GF-D8 (cell line): Measurements from ENCODE around the gene ABHD10.

Experiments used
- DNase-seq: peaks from one replicate; lab custom pipeline; 2025; lab: John Stamatoyannopoulos, UW

The ABHD10 gene

GRCh38 chr3:112000966-112001365 lies 22.1 kb downstream of the ABHD10 start:
- no peak for DNase-seq

GRCh38 chr3:112001526-112001925 lies 22.7 kb downstream of the ABHD10 start:
- DNase-seq: no peak

GRCh38 chr3:112002096-112002971 lies 23.5 kb downstream of the ABHD10 start:
- no peak for DNase-seq

- no peak for DNase-seq
These were observed 24.7 kb downstream of the ABHD10 start for GRCh38 chr3:112003321-112004080.

DNA sequence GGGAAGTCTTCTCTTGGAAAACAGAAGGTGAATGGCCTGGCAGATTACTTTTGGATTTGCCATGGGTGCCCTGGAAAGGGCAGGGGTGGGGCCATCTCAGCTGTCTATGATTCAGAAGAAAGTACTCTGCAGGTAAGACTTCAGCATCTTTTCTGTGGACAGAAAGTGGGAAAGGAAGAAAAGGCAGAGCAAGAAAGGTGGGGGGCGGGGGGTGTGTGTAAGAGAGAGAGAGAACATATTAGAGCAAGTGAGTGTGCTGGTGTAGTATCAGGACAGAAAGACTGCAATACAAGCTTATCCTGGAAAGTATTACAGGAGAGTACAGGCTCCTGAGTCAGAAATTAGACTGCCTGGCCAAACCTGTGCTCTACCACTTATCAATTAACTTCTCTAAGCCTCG lies 25.4 kb downstream of the ABHD10 start:
- DNase-seq: no peak

- DNase-seq: no peak
These were observed 25.8 kb downstream of the ABHD10 start for GRCh38 chr3:112004669-112005068.

- DNase-seq: no peak
These were observed 26.4 kb downstream of the ABHD10 start for GRCh38 chr3:112005091-112005672.

- DNase-seq: no peak
These were observed 28.8 kb downstream of the ABHD10 start for GRCh38 chr3:112007633-112008032.

GRCh38 chr3:112009670-112010069 lies 30.8 kb downstream of the ABHD10 start:
- DNase-seq: no peak

GRCh38 chr3:112010636-112011035 lies 31.8 kb downstream of the ABHD10 start:
- no peak for DNase-seq

- no peak for DNase-seq
These were observed 32.6 kb downstream of the ABHD10 start for GRCh38 chr3:112011376-112011940.

- DNase-seq: no peak
These were observed 33.6 kb downstream of the ABHD10 start for GRCh38 chr3:112012205-112012992.

DNA sequence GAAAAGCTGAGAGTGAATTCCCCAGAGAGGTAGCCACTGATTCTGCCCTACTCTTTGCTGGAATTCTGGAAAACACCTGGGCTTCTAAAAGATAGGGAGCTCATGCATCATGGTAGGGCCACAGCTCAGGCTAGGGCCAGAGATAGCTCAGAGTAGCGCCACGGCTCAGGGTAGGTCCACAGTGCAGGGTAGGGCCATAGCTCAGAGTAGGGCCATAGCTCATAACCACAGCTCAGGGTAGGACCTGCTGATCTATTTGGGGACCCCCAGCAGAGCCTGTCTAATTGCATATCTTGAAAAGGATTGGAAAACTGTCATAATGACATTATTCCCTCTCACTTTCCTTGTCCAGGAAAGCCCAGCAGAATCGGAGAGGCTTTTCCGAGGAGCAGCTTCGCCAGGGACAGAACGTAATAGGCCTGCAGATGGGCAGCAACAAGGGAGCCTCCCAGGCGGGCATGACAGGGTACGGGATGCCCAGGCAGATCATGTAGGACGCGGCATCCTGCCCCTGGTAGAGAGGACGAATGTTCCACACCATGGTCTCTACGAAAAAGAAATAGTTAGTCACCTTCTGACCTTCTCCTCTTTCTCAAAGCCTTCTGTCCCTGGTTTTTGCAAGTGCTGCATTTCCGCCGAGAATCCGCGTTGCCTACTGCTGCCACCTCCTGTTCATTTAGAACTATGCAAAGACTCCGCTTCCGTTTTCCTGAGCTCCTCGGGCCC lies 34.4 kb downstream of the ABHD10 start:
- DNase-seq: no peak

- DNase-seq: no peak
These were observed 34.9 kb downstream of the ABHD10 start for GRCh38 chr3:112013784-112014143.

DNA sequence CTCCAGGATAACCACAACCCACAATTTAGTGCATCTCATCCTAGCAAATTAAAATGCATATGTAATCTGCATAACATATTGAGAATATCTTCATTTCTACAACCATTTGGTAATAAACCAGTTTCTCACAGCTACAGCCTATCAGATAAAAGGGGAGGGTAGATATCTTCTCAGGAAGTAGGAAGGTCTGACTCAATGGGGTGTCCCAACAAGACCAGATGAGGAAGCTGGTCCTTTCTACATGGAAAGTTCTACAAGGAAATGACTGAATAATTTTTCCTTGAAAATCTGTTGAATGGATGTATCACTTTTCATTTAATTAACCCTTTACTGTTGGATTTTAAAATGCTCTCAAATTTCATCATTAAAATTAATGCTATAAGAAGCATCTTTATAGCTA lies 38.3 kb downstream of the ABHD10 start:
- DNase-seq: no peak

DNA sequence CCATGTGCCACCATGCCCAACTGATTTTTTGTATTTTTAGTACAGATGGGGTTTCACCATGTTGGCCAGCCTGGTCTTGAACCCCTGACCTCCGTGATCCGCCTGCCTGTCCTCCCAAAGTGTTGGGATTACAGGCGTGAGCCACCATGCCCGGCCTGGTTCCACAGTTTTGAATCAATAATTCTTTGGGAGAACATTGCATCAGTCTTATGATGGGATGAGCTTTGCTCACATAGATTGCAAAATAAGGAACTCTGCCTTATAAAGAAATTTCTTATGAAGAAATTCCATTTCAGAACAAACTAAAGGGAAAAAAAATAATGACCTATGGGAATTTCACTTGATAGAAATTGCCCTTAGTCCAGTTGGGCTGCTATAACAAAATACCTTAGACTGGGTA lies 39.9 kb downstream of the ABHD10 start:
- DNase-seq: no peak

DNA sequence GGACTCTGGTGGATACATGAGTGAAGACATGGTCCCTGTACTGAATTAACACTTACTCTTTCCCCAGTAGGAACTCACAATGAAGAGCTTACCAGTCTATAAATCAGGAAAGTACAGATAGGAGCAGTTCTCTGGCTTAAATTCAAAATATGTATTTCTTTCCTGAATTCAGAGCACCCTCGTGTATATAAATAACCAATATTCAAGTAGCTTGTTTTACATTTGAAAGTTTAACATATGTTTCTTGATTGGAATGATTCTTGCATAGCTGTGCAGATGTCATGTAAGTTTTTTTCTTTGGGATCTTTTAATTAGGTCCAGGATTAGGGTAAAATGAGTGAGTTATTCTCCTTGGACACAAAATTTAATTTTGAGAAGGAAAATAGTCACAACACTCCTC lies 40.9 kb downstream of the ABHD10 start:
- no peak for DNase-seq

DNA sequence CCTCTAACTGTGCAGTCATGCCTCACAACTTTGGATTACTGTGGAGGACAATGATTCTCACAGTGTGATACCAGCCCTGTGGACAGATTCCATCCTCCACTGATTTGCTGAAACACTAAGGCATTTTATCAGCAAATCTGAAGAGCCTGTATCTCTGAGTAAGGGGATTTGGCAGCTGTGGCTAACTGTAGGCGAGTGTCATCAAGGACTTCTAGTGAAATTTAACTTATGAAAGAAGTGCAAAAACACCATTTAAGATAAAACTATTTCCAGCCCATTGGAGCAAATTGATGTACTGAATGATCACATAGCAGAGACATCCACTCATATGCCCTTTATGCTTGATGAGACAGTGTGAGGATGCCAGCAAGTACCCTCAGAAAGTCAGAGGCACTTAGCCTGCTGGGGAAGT lies 41.9 kb downstream of the ABHD10 start:
- DNase-seq: no peak

GRCh38 chr3:112027142-112027541 lies 48.3 kb downstream of the ABHD10 start:
- no peak for DNase-seq

GRCh38 chr3:112027826-112028225 lies 49.0 kb downstream of the ABHD10 start:
- DNase-seq: no peak

- no peak for DNase-seq
These were observed 52.1 kb downstream of the ABHD10 start for GRCh38 chr3:112030901-112031300.
